G401 (cell line): ENCODE data around the gene INTS11. TPM values are rescaled to one million over a fixed set of nuclear protein-coding genes. Genes with fewer than 3 reads are reported as not detected.

Experiments
- DNase-seq: peaks from one replicate; pipeline ENCODE4 v3.0.0-alpha.2; 2015; ENCODE audit warnings: low spot score
- in situ Hi-C: cut with HindIII; loops from 2 replicates; pipeline ENCODE4 v1.10.0; 2016; ENCODE audit warnings: low sequenced_read_pairs, mixed read lengths
- total RNA-seq: library from RNA; depleted of rRNA; stranded (reverse); fragments of >200 nt; shearing (Covaris generic); gene quantifications from 2 replicates; pipeline ENCODE4 v1.2.3, GENCODE V29; 2014

Gene INTS11
- total RNA-seq, 1 experiment from 2014 or later: 107 TPM

DNA sequence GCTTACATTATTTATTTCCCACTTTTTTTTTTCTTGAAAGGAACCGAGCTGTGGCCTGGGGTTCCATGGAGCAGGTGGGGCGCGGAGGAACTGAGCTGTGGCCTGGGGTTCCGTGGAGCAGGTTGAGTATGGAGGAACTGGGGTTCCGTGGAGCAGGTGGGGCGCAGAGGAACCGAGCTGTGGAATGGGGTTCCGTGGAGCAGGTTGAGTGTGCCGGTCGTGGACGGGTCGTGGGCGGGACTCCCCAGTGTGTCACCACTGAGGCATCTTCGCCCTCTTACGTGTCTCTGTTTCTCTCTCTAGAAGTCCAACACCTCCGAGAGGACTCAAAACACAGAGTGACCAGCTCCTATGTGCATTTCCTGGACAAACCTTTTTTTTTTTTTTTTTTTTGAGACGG is 45.4 kb downstream of the INTS11 start:
- in situ Hi-C loops: no loop called here
- DNase-seq: no peak

DNA sequence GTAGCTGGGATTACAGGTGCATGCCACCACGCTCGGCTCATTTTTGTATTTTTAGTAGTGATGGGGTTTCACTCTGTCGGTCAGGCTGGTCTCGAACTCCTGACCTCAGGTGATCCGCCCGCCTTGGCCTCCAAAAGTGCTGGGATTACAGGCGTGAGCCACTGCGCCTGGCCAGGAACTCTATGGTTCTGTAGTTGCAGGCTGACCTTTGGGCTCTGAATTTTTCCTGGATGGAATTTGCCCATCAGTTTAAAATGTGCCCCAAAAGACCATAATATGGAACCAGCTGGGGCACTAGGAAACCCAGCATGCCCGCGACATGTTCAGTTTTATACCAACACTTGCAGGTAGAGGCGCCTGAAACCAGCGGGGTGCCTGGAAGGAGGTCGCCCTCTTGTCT is 45.8 kb downstream of the INTS11 start:
- DNase-seq: no peak
- in situ Hi-C loops: no loop called here

DNA sequence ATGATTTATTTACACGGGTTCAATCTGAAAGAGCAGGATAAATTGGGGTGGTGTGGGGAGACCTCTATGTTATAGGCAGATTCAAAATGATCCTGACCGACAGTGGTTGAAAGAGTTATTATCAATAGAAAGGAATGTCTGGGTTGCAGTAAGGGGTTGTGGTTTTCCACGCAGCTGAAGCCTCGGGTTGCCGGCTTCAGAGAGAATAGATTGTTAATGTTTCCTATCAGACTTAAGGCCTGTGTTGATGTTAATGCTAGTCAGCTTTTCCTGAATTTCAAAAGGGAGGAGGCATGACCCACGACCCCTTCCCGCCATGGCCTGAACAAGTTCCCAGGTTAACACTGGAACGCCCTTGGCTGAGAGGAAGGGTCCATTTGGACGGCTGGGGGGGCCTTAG is 48.6 kb downstream of the INTS11 start:
- in situ Hi-C loops: no loop called here
- DNase-seq: no peak

DNA sequence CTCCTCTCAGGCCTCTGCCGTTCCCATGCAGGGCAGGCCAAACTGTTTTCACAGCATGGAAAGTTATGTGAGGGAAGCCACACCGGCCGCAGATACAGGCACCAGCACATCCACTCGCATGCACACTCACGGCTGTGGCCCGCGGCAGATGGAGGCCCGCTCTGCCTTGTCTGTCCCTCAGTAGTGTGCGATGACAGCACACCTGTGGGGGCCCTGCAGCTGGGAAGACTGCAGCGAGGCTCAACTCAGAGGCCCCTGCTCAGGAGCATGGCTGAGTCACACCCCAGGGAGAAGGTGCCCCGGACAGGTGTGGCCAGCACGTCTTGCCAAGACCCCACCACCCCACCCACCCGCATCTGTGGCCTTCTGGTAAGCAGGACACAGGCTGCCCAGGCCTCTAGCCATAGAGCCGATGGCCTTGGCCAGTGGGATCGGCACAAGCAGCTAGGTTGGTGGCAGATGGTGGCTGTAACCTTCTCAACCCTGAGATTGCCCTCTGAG is 49.5 kb downstream of the INTS11 start:
- DNase-seq: no peak
- in situ Hi-C loops: no loop called here

DNA sequence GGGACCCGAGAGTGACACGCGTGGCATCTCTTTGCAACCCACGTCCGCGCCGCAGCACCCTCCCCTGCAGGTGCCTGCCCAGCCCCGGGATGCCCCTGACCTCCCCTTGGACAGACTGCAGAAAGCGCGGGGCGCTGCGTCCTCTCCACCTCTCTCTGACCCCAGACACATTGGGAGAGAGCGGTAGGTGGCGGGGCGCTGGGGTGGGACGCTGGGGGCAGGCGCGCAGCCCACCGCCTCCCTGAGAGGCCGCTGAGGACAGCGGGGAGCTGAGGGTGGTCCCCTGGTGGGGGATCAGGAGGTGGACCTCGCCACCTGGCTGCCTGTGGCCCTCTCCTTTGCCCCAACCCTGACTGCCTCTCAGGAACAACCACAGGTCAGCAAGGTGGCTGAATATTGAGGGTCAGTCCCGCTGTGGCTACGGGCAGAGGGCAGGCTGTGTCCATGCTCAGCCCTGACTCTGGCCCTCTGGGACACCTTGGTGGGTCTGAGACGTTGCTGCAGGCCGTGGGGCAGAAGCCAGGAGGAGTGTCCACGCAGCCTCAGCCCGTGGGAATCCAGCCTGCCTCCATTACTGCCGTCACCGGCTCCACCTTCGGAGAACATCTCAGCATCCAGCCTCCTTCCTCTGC is 50.0 kb downstream of the INTS11 start:
- in situ Hi-C loops: no loop called here
- DNase-seq: peak; percentile 22

DNA sequence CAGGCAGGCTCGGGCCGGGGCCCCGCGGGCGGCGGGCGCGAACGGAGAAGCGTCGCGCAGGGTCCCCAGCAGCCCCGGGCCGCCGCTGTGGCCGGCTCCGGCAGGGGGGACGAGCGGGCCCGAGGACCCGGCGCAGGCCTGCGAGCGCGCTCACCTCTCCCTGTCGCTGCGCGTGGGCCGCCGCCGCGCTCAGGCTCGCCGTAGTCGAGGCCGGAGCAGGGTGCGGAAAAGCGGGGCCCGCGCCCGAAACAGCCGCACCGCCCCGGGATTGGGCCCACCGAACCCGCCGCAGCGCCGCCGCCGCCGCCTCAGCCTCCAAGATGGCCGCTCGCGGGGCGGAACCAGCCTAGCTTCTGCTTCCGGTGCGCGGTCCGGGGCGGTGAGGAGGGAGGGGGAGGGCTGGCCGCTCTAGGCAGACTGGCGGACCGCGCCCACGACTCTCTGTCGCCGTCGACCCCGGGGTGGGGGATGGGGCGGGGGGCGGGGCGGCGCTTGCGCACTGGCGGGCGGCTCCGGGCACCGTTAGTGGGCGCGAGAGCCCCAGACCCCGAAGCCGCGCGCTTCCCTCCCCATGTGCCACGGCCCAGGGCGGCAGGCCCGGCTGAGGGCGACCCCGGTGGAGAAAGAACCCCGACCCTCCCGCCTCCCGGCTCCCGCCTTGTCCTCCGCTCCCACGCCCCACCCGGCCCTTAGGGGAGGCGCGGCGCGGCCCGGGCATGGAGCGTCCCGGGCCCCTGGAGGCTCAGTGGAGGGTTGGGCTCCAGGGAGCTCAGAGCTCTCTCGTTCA is 50.8 kb downstream of the INTS11 start, which contains the start of gene UBE2J2:
Gene UBE2J2, minus strand, starts transcription at position 343 of the 787 bp plus-strand sequence. CDS start 5,862 bp downstream, outside the sequence.
- DNase-seq: peak; percentile 90
- in situ Hi-C loops: no loop called here

DNA sequence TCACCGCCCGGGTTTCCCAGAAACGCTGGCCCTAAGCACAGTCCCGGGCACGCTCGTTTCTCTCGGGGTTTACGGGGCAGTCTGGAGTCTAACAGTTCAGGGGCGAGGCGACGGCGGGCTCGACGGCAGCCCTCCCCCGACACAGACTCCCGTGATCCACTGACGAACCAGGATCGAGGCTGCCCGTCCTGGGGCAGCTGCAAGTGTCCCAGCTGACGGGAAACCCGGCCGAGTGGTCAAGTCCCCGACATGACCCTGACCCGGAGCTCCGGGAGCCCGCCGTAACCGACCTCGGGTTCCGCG is 51.3 kb downstream of the INTS11 start:
- no peak for DNase-seq
- in situ Hi-C loops: no loop called here

DNA sequence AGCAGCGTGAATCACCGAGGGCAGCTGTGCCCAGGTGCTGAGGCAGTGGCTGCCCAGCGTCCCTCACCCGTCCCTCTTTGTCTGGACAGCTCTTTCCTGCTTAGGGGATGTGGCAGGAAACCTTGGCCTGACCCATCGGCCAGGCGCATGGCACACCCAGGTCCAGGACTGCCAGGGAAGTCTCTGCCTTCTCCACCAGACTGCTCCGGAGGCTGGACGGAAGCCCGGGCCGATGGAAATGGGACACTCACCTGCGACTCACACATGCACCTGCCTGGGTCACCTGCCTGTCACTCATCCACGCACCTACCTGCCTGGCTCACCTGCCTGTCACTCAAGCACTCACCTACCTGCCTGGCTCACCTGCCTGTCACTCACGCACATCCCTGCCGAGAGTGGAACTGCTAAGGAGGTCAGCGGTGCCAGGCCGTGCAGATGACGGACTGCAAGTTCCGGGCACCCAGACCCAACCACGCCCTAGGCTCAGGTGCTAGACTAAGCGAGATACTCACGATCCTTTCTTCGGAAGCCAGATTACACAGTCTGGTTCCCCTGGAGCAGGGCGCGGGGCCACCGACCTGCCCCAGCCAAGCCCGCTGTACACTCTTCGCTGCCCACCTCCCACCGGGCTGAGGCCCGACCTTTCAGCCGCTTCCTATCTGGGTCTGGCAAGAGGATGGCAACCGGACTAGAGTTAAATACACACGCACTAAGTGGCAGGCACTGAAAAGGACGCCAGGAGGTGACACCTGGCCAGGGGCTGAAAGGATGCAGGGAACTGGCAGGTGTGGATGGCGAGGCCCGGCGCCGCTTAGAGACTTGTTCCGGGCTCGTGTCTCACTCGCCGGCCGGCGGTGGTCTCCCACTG is 51.9 kb downstream of the INTS11 start:
- in situ Hi-C loops: no loop called here
- DNase-seq: no peak

DNA sequence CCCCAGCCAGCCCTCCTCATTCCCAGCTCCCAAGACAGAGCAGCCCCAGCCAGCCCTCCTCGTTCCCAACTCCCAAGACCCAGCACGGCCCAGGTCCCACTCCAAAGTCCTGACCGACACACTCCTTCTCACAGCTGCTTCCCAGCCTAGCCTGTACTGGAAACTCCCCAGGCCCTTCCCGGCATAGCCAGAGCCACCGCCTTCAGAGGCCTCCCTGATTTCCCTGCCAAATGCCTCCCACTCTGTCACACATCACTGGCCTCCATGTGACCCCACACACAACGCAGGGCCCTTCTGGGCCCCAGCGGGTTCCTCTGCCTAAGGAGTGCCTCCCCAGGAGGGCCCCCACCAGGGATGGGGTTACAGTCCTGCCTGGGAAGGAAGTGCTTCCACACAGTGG is 53.6 kb downstream of the INTS11 start:
- no peak for DNase-seq
- in situ Hi-C loops: no loop called here

DNA sequence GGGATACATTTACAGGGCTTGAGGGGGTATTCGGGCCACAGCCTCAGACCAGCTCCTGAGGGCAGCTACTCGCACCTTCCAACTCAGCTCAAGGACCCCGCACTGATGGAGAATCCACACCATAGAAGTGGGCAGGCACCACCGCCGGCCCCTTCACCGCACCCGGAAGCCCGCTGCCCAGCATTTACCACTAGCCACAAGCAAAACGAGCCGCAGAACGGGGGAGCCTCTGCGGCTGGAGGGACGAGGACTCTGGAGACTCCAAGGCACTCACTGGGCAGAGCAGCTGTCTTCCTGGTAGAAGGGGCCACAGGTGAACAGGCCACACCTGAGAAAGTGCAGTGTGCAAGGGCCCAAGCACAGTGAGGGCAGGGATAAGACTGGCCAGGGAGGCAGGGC is 56.2 kb downstream of the INTS11 start:
- in situ Hi-C loops: no loop called here
- no peak for DNase-seq

DNA sequence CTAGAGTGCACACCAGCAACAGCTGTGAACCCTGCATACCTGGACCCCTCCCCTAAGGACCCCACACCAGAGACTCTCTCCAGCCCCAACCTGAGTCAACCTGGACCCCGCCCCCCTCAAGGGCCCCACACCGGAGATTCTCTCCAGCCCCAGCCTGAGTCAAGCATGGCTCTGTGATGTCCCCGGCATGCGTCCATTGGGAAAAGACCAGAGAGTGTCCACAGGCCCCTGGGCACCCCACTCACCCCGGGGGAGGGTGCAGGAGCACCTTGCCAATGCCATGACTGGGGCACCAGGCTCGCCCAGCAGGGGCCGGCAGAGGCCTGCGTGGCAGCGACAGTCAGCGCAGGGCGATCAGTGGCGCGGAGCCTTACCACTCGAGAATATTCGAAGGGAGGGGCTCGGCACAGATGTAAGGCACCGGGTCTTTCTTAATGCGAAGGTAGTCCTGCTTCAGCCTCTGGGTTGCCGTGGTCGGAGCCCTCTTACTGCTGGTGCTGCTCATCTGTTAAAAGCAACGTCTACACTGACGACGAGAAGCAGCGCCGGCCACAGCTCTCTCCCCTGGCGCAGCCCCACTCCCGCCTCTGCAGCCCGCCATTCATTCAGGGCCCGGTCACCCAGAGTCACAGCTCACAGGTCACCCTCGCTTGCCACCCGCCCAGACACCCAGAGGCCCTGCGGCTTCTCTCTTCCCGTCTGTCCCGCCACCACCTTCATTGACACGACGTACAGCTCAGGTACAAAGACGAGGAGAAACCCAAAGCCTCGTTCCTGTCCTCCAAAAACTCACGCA is 56.8 kb downstream of the INTS11 start:
- DNase-seq: no peak
- in situ Hi-C loops: no loop called here

DNA sequence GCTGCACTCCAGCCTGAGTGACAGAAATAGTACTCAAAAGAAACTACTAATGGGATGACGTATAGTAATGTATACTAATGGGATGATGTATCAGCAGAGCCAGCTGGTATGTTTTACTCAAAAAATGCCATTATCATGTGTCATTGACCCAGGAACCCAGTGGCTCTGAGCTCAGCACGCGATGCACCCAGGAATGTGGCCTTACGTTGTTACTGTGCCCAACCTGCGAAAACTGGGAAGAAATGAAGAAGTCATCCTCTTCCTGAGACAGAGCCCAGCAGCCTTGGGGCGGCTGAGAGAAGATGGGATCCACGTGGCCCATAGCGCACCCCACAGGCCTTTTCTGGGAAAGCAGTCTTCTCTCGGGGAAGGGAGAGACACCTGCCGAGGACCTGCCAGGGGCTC is 59.6 kb downstream of the INTS11 start:
- in situ Hi-C loops: no loop called here

DNA sequence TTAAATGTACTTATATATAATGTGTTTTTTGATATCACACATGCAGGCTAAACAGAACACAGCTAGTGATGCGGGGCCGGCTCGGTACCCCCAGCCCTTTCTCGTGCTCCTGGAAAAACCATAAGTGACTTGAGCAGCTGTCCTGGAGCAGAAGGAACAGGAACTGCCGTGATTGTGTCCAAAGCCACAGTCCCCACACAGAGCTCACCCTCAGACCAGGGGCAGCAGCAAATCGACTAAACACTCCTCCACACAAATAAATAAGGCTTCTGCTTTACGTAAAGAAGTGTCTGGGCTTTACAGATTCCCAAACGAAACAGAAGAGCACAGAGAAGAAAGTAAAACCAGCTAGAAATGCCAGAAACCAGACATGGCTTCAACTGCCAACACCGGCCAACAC is 60.4 kb downstream of the INTS11 start:
- in situ Hi-C loops: no loop called here
- no peak for DNase-seq

More for the DNA sequence above, 59.6 kb downstream of the INTS11 start:
- no peak for DNase-seq

DNA sequence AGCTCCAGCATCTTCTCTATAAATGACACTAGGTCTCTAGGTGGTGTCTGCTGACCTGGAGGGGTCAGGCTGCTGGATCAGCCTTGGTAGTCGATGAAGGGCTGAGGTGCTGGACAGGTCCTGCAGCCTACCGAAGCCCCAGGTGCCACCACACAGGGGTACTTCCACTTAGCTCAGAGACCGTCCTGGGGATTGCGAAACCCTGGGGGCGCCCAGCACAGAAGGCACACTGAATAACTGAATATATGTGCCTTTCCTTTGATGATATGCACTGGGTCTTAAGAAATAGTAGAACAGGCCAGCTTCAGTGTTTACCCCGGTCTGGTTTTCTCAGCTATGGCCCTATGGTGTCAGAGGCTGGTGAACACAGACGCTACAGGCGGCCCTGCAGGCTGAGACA is 61.7 kb downstream of the INTS11 start:
- in situ Hi-C loops: no loop called here
- no peak for DNase-seq

DNA sequence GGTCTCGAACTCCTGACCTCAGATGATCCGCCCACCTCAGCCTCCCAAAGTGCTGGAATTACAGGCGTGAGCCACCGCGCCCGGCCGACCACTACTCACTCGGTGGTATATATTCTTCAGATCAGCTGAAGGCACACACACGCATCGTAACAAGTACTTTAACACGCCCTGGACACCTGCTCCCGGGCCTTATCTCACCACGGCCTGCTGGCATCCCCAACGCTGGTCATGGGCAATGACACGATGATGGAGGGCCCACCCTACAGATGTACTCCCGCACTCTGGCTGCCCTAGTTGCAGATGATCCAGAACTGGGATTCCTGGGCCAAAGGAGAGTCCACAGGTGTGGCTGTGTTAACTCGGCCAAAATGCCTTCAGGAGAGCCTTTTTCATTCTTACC is 62.4 kb downstream of the INTS11 start:
- in situ Hi-C loops: no loop called here
- no peak for DNase-seq
